NCI-H187 (cell line): ENCODE measurements around the gene CUX1.
A peak's percentile ranks its signal among the peaks of the same experiment; 100 is the strongest.

ENCODE experiments used
- DNase-seq, 2 experiments: peaks; one replicate each; lab custom pipeline; 2025; lab: John Stamatoyannopoulos, UW

The CUX1 gene

DNA sequence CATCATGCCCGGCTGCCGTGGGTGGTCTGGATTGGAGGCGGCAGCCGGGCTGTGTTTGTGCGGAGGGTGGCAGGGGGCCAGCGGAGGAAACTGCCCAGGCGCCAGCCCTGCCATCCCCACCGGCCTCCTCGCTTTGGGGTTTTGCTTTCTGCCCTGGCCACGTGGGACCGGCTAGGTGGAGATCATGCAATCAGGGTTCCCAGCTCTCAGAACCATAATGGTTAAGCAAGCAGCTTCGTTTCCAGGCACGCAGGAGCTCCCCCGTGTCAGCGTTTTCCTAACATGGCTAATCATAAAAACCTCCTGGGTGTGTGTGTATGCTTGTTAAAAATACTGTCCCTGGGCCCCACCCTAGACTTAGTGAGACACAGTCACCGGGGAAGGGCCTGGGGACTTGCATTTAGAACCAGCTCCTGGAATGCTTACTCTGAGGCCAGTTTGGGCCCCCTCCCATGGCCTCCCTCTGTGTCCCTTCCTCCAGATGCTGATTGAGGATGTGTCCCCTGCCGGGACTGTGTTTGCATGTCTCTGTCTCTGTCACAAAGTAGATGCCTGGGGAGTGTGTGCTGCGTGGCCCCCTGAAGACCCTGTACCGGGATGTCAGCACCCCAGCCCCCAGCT is 119.3 kb downstream of the CUX1 start:
- DNase-seq = no peak

DNA sequence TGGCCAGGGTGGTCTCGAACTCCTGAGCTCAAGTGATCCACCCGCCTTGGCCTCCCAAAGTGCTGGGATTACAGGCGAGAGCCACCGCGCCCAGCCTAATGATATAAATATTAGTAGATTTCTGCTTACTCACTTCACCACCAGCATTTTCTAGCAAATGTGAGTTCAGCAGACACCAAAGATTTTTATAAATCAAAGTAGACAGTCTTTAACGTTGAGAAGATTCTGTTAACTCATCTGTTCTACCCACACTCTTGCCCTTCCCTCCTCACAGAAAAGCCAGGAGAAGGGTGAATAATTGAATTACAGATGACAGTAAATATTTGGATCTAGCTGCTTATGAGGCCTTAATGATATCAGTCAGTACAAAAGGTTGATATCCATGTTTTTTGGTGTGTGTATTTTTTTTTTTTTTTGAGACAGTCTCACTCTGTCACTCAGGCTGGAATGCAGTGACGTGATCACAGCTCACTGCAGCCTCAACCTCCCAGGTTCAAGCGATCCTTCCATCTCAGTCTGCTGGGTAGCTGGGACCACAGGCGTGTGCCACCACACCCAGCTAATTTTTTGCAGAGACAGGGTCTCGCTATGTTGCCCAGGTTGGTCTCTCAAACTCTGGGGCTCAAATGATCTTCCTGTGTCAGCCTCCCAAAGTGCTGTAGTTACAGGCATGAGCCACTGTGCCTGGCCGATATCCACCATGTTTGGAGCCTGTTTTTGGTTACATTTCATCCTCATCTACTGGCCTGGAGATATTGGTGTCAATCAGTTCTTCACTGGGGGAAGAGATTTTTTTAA is 120.5 kb downstream of the CUX1 start:
- no peak for DNase-seq

DNA sequence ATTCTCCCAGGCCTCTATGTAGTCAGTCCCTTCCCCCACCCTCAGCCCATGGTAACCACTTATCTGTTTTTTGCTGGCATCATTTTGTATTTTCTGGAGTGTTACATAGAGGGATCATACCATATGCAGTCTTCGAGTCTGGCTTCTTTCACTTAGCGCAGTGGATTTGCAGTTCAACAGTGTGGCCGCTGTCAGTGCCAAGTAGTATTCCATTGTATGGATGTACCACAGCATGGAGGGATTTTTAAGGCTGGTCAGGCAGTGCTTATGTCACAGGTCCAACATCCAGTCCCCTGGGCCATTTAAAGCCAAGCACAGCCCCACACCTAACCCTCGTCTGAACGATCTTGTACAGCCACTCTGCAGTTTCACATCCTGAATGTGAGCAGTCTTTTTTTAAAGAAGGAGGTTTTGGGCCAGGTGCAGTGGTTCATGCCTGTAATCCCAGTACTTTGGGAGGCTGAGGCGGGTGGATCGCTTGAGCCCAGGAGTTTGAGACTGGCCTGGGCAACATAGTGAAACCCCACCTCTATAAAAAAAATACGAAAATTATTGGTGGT is 121.8 kb downstream of the CUX1 start:
- no peak for DNase-seq

GRCh38 chr7:101940151-101940550 is 122.7 kb downstream of the CUX1 start:
- no peak for DNase-seq

GRCh38 chr7:101940830-101941229 is 123.4 kb downstream of the CUX1 start:
- DNase-seq = peak in 1 of 2 experiments; percentile 22

- no peak for DNase-seq
Observed at GRCh38 chr7:101941481-101942383, 124.3 kb downstream of the CUX1 start.

DNA sequence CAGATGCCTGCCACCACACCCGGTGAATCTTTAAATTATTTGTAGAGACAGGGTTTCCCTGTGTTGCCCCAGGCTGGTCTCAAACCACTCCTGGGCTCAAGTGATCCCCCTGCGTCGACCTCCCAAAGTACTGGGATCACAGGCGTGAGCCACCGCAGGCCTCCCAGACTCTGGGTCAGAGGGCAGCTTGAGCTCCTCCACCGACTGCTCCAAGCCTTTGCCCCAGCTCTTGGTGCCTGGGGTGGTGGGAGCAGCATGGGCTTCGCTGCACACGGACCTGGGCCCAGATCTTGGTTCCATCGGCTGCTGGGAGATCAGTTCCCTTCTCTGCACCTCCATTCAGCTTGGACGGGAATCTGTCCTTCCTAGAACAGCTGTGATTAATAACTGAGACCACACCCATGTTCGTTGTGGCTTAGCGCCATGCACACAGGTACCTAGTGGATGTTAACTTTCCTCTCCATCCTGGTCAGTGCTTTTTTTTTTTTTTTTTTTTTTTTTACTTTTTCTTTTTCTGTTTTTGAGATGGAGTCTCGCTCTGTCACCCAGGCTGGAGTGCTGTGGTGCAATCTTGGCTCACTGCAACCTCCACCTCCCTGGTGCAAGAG is 125.3 kb downstream of the CUX1 start:
- DNase-seq = no peak

GRCh38 chr7:101943306-101943705 is 125.9 kb downstream of the CUX1 start:
- no peak for DNase-seq

DNA sequence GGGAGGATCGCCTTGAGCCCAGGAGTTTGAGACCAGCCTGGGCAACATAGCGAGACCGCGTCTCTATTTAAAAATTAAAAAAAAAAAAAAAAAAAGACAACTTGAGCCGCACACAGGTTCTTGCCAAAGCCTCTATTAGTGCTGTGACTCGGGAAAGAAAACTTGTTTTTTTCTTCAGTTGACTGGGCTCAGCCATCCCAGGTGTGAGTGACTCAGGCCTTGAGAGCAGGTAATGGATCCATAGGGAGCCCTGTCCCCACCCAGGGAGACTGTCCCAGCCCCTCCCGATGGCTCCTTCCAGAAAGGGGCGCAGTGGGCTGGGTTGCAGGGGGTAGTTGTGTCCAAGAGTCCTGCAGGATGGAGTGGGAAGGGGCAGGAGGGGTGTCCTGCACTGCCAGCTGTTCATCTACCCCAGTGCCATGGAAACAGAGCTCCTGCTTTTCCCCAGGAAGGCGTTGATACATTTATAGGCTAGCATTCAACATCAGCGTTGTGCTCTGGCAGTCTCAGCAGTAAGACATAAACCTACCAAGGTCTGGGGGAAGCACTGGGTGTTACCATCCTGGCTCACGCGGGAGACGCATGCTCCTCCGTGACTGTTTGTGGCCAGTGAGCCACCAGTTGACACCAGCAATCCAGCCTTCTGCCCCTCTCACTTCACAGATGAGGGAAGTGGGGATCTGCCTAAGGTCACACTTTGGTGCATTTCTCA is 126.6 kb downstream of the CUX1 start:
- DNase-seq = no peak

DNA sequence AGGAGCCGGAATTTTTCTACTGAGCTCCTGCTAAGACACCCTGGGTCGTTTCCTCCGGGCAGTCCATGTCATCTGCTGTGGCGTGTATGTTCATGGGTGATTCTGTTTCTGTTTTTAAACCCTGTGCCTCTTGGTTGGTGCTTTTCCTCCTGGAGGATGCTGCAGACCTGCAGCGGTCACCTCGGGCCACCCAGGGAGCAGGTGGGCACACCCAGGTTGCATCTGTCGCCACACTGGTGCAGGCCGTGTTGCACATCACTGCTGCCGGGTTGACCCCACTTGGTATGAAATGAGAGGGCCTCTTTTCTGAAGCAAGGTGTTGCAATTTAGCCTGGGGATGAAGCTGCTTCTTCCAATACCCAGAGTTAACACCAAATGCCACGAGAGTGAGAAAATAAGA is 127.2 kb downstream of the CUX1 start:
- no peak for DNase-seq

GRCh38 chr7:101945034-101945758 is 127.8 kb downstream of the CUX1 start:
- no peak for DNase-seq

DNA sequence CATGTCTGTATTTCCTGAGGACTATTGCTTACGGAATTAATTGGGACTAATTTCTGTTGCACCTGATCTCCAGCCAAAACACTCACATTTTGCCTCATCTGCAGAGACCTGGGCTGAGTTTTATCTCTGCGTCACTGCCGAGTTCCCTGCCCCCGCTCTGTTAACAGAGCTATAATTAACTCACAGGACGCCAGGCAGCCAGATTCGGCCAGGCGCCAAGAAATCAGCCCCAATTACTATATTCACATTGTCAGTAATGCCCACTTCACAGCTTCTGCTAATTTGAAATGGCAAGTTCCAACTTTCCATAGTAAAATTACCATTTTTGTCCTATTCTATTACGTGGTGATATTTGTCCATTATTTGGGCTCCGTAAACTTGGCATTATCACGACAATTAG is 130.5 kb downstream of the CUX1 start:
- no peak for DNase-seq

GRCh38 chr7:101948650-101949049 is 131.2 kb downstream of the CUX1 start:
- no peak for DNase-seq

DNA sequence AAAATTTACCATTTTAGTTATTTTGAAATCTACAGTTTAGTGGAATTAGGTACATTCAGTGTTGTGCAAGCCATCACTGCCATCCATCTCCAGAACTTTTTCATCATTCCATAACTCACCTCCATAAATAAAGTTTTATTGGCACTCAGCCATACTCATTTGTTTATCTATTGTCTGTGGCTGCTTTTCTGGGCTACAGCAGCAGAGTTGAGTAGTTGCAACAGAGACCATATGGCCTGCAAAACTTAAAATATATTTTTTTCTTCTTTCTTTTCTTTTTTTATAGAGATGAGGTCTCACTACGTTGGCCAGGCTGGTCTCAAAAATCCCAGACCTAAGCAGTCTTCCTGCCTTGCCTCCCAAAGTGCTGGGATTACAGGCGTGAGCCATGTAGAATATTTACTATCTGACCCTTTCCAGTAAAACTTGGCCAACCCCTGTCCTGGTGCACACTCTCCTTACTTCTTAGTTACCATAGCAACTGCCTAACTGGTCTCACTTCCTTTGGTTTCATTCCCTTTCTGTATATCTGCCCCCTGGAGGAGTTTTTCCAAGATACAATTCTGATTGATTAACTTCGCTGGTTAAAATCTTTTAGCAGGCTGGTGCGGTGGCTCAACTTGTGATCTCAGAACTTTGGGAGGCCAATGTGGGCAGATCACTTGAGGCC is 133.2 kb downstream of the CUX1 start:
- no peak for DNase-seq

DNA sequence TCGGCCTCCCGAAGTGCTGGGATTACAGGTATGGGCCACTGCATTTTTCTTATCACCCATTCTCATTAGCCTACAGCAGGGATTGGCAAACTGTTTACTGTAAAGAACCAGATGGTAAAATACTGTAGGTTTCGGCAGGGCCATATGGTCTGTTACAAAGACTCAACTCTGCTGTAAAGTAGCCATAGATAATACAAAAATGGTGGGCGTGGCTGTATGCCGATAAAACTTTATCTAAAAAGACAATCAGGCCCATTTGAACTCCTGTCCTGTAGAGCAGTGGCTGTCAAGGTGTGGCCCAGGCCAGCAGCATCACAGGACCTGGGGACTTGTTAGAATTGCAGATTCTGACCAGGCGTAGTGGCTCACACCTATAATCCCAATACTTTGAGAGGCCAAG is 134.3 kb downstream of the CUX1 start:
- no peak for DNase-seq

DNA sequence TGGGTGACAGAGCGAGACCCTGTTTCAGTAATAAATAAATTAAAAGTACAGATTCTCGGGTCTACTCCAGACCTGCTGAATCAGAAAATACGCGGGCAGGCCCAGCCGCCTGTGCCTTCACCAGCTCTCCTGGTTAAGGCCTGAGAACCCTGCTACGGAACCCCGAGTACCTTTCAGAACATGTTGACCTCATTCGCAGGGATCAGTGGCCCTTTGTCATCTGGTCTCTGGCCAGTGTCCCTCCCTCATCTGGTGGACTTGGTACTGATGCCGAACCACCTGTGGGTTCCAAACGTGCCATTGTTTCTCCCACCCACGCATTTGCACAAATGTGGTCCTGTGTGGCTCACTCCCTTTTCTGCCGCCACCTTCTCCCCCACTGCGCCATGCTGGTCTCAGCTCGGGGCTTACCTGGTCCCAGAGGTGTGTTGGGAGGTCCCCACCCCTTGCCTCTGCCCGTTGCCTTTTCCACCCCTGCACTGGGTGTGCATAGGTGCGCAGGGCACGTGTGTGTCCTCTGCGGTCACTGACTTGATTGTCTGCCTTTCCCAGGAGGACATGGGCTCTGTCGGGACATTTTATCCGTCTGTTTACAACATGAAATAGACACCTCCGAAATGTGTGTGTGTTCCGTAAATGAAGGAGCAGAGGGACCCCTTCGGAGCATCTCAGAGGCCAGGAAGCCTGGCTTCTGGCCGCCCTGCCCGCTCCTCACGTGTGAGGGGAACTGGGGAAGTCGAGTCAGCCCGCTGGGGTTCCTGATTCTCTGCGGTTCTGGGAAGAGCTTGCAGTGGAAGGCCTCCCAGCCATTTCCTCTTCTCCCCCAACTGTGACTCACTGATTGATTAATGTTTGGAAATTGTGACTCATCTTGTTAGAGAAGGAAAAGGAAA is 135.2 kb downstream of the CUX1 start:
- DNase-seq = no peak

DNA sequence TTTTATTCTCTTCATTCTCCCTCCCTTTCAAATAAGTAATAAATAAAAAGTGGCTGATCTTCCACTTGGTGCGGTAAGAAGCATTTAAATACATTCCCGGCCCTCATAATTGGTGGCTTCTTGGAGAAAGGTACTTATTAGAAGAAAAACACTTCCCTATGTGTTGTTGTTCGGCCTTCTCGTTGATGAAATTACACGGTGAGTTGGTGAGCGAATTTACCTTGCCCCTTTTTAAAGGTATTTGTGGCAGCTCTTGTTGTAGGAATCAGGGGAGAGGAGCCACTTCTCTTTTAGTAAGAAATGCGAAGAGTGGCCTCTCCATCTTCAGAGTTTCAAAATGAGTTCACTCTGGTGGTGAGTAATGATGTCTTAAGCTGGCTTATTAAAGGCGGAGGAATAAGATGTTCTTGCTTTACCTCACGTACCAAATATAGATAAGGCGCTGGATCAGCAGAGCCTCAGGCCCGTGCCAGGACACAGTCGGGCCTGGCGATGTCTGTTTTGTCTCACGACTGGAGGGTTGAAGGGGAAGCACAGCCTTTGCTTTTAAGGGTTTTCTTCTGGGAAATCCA is 135.9 kb downstream of the CUX1 start:
- no peak for DNase-seq

GRCh38 chr7:101954499-101954898 is 137.1 kb downstream of the CUX1 start:
- no peak for DNase-seq

DNA sequence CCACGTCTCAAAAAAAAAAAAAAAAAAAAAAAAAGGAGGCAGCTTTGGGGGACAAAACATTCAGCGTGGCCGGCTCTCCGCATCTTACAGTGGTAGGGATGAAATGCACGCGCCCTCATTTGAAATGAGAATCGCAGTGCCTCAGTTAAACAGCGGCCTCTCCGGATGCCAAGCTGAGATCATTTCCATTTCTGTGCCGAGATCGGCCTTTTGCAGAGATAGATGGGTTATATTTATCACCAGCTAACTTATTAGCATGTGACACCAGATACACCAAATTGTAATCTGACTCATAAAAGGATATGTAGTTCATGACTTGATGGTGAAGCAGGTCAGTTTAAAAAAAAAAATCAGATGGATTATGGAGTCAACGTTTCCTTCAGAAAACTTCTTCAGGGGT is 138.7 kb downstream of the CUX1 start:
- no peak for DNase-seq
